BJ (cell line): ENCODE results near the gene GHRL. TPM values are rescaled to one million over a fixed set of nuclear protein-coding genes. Genes with fewer than 3 reads are reported as not detected.
"Not testable (repeated sequence)": the region's sequence is repeated elsewhere in the genome, so short reads cannot be mapped to it uniquely, and the experiment has no call there.

ENCODE experiments used
- CTCF ChIA-PET: fragments of 350-600 bp; formaldehyde crosslinking; extraction: SDS; loops from one replicate; lab custom pipeline; 2021; ENCODE audit warnings: antibody characterized with exemption, inconsistent platforms; lab: Yijun Ruan, JAX
- POLR2A ChIA-PET: fragments of 300-600 bp; sonication (Branson Sonifier 250); formaldehyde crosslinking; extraction: SDS; loops from one replicate; lab custom pipeline; 2021; ENCODE audit warnings: antibody characterized with exemption; lab: Charles Lee
- DNase-seq: peaks from one replicate; pipeline ENCODE4 v3.0.0-alpha.2; 2011; ENCODE audit warnings: low read depth
- H3K27me3 ChIP-seq: 2 replicates; pipeline ENCODE4 v1.6.0; 2011; ENCODE audit warnings: low read length; ENCODE audit not compliant: control insufficient read depth, insufficient read depth
- H3K36me3 ChIP-seq: 2 replicates; pipeline ENCODE4 v1.5.1; 2011; ENCODE audit warnings: low read length; ENCODE audit not compliant: control insufficient read depth, insufficient read depth
- H3K4me3 ChIP-seq: 2 replicates; pipeline ENCODE4 v1.5.1; 2011; ENCODE audit warnings: low read depth, mild to moderate bottlenecking, control low read depth, low read length
- polyA plus RNA-seq: library from polyadenylated mRNA; depleted of rRNA; stranded (reverse); fragments of >200 nt; gene quantifications from 2 replicates; pipeline ENCODE4 v1.2.3, GENCODE V29; 2011
- TF ChIP-seq, protein P1 (sequence below): IDR thresholded peaks from 2 replicates; pipeline ENCODE4 v1.5.1; 2011; ENCODE audit warnings: low read depth, mild to moderate bottlenecking, control low read depth, inconsistent platforms, low read length, moderate library complexity; ENCODE audit not compliant: insufficient read depth

GHRL gene
- polyA plus RNA-seq, 1 experiment: not detected

GRCh38 chr3:10272977-10273376 lies 19.8 kb downstream of the GHRL start:
- POLR2A ChIA-PET: interaction anchor here (0.7 kb wide), 1 partner anchor 518 kb away, joined by 4 read pairs; no protein-coding TSS in a partner anchor
- TF ChIP-seq, protein P1, sequence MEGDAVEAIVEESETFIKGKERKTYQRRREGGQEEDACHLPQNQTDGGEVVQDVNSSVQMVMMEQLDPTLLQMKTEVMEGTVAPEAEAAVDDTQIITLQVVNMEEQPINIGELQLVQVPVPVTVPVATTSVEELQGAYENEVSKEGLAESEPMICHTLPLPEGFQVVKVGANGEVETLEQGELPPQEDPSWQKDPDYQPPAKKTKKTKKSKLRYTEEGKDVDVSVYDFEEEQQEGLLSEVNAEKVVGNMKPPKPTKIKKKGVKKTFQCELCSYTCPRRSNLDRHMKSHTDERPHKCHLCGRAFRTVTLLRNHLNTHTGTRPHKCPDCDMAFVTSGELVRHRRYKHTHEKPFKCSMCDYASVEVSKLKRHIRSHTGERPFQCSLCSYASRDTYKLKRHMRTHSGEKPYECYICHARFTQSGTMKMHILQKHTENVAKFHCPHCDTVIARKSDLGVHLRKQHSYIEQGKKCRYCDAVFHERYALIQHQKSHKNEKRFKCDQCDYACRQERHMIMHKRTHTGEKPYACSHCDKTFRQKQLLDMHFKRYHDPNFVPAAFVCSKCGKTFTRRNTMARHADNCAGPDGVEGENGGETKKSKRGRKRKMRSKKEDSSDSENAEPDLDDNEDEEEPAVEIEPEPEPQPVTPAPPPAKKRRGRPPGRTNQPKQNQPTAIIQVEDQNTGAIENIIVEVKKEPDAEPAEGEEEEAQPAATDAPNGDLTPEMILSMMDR: no peak

GRCh38 chr3:10272476-10272875 lies 20.3 kb downstream of the GHRL start:
- H3K4me3 ChIP-seq, DNase-seq, H3K36me3 ChIP-seq, H3K27me3 ChIP-seq: not testable (repeated sequence)
- CTCF ChIA-PET: interaction anchor here (1.7 kb wide), 1 partner anchor 9 kb away, joined by 9 read pairs; no protein-coding TSS in a partner anchor
- POLR2A ChIA-PET: interaction anchor here (0.7 kb wide), 1 partner anchor 518 kb away, joined by 4 read pairs; no protein-coding TSS in a partner anchor

More at GRCh38 chr3:10272977-10273376, 19.8 kb downstream of the GHRL start:
- H3K36me3 ChIP-seq: peaks cover 9% of the 10 kb centered on the region
- H3K4me3 ChIP-seq: no peak overlapping the region
- no peaks in the 10 kb centered on the region for H3K27me3 ChIP-seq
- DNase-seq: no peak
- CTCF ChIA-PET: interaction anchor here (1.7 kb wide), 1 partner anchor 9 kb away, joined by 9 read pairs; no protein-coding TSS in a partner anchor

GRCh38 chr3:10269443-10269842 lies 23.3 kb downstream of the GHRL start:
- no peak for DNase-seq
- ChIA-PET CTCF (no interaction called here), POLR2A (no interaction called here)
- no peak overlapping the region for H3K4me3 ChIP-seq
- peaks cover 8% of the 10 kb centered on the region for H3K36me3 ChIP-seq
- H3K27me3 ChIP-seq: no peaks in the 10 kb centered on the region
- TF ChIP-seq, protein P1: no peak

DNA sequence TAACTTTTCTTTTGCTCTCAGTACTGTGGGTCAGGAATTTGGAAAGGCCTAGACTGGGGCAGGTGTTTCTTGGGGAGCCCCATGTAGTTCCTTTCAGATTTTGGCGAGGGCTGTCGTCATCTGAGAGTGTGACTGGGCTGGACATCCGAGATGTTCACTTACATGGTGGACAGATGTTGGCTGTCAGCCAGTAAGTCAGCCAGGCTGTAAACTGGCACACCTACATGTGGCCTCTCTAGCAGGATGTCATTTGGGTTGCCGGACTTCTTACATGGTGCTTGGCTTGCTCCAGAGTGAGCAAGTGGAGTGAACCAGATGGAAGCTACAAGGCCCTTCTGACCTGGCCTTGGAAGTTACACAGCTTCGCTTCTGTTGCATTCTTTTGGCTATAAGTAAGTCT lies 23.8 kb downstream of the GHRL start:
- TF ChIP-seq, protein P1: no peak
- no peak for DNase-seq
- Histone ChIP-seq H3K36me3 (peaks cover 8% of the 10 kb centered on the region), H3K4me3 (no peak overlapping the region), H3K27me3 (no peaks in the 10 kb centered on the region)
- ChIA-PET POLR2A (no interaction called here), CTCF (no interaction called here)

DNA sequence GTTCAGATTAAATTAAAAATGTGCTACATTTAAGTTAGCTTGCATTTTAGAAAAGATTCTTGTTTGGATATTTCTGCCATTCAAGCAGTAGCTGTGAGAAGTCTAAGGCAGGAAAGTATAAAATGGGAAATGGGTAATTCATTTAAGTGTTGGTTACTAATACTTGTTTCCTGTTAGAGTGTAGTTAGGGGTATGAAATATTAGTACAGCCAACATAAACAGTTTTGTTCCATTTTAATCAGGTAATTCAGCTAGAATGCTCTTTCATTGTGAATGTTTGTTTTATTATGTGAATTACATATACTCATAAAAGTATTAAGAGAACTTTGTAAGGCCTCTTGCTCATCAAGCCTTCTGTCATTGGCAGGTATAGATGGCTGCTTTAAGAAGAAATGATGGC lies 24.6 kb downstream of the GHRL start:
- no peak overlapping the region for H3K4me3 ChIP-seq
- TF ChIP-seq, protein P1: no peak
- ChIA-PET CTCF (no interaction called here), POLR2A (no interaction called here)
- H3K36me3 ChIP-seq: peaks cover 8% of the 10 kb centered on the region
- no peak for DNase-seq
- no peaks in the 10 kb centered on the region for H3K27me3 ChIP-seq

- H3K4me3 ChIP-seq, CTCF ChIA-PET, H3K36me3 ChIP-seq, POLR2A ChIA-PET, DNase-seq, H3K27me3 ChIP-seq: not testable (repeated sequence)
Observed at GRCh38 chr3:10266936-10267335, 25.8 kb downstream of the GHRL start.
